Activated gamma-delta T cell treated with Interleukin-2 at 50 U/mL for 16 hours (primary cell): ENCODE data around the gene FAM170B.

ENCODE experiments used
- DNase-seq: peaks from one replicate; pipeline ENCODE4 v3.0.0-alpha.2; 2020

The FAM170B gene

GRCh38 chr10:49133706-49134248, at the start of gene FAM170B:
Gene FAM170B, minus strand, starts transcription at chr10:49134021. Its CDS starts 103 bp downstream, at chr10:49133918.
- no peak for DNase-seq

- no peak for DNase-seq
Measured at GRCh38 chr10:49182776-49183175, 49.0 kb upstream of the FAM170B start.

- no peak for DNase-seq
Measured at GRCh38 chr10:49180444-49180860, 46.6 kb upstream of the FAM170B start.

- no peak for DNase-seq
Measured at GRCh38 chr10:49179699-49180443, 46.0 kb upstream of the FAM170B start.

GRCh38 chr10:49178489-49179471, 45.0 kb upstream of the FAM170B start:
- no peak for DNase-seq

GRCh38 chr10:49177391-49178355, 43.9 kb upstream of the FAM170B start:
- DNase-seq, result no peak

GRCh38 chr10:49176310-49177268, 42.8 kb upstream of the FAM170B start:
- no peak for DNase-seq

- DNase-seq, result no peak
Measured at GRCh38 chr10:49175587-49176309, 41.9 kb upstream of the FAM170B start.

- no peak for DNase-seq
Measured at GRCh38 chr10:49174926-49175500, 41.2 kb upstream of the FAM170B start.

GRCh38 chr10:49174261-49174925, 40.6 kb upstream of the FAM170B start:
- no peak for DNase-seq

- DNase-seq, result no peak
Measured at GRCh38 chr10:49173853-49174252, 40.0 kb upstream of the FAM170B start.

- DNase-seq, result no peak
Measured at GRCh38 chr10:49173201-49173772, 39.5 kb upstream of the FAM170B start.

GRCh38 chr10:49172777-49173132, 38.9 kb upstream of the FAM170B start:
- no peak for DNase-seq

- DNase-seq, result no peak
Measured at GRCh38 chr10:49172061-49172776, 38.4 kb upstream of the FAM170B start.

GRCh38 chr10:49171326-49172060, 37.7 kb upstream of the FAM170B start:
- no peak for DNase-seq

GRCh38 chr10:49170632-49171325, 37.0 kb upstream of the FAM170B start:
- DNase-seq, result no peak

GRCh38 chr10:49169776-49170175, 36.0 kb upstream of the FAM170B start:
- DNase-seq, result no peak
